A549 (cell line): ENCODE results near the gene SLCO4C1. TPM values are rescaled to one million over a fixed set of nuclear protein-coding genes. Genes with fewer than 3 reads are reported as not detected.

ENCODE experiments used
- ATAC-seq, 2 experiments: fragments of 200-7000 bp in 1 of 2; fragments of >200 bp in 1 of 2; cut with Nextera tagmentation in 1 of 2; cut with Tn5 transposase in 1 of 2; 3 replicates each; pipeline versions ENCODE4 v1.8.0 to v1.9.1; 2018 to 2020; ENCODE audit warnings: mild to moderate bottlenecking in 1 of 2, moderate library complexity in 1 of 2
- CTCF ChIA-PET: fragments of 300-600 bp; sonication (Branson Sonifier 250); formaldehyde crosslinking; extraction: SDS; loops from one replicate; lab custom pipeline; 2021; ENCODE audit warnings: antibody characterized with exemption, inconsistent platforms; lab: Yijun Ruan, JAX
- POLR2A ChIA-PET: fragments of 350-600 bp; formaldehyde crosslinking; extraction: SDS; loops from one replicate; lab custom pipeline; 2021; ENCODE audit warnings: antibody characterized with exemption, inconsistent platforms; lab: Yijun Ruan, JAX
- DNase-seq, 2 experiments: peaks; one replicate each; pipeline versions ENCODE4 v3.0.0 to v3.0.0-alpha.2; 2011 to 2016; ENCODE audit warnings: low read depth in 1 of 2, low spot score in 1 of 2
- FAIRE-seq: peaks from 2 replicates; lab custom pipeline; 2011; peaks lifted over from hg19 to GRCh38; lab: Jason Lieb, UNC
- H3K27ac ChIP-seq, 2 experiments: fragments of >200 bp; sonication (Bioruptor Twin); formaldehyde crosslinking; 3 replicates each; pipeline ENCODE4 v1.5.1; 2016 to 2017
- H3K4me1 ChIP-seq: fragments of >200 bp; sonication (Bioruptor Twin); formaldehyde crosslinking; 3 replicates; pipeline ENCODE4 v1.6.1; 2016
- H3K4me2 ChIP-seq: fragments of >200 bp; sonication (Bioruptor Twin); formaldehyde crosslinking; 3 replicates; pipeline ENCODE4 v1.6.1; 2016
- H3K4me3 ChIP-seq: fragments of >200 bp; sonication (Bioruptor Twin); formaldehyde crosslinking; 3 replicates; pipeline ENCODE4 v1.5.1; 2016
- H3K9me3 ChIP-seq: fragments of >200 bp; sonication (Bioruptor Twin); formaldehyde crosslinking; 3 replicates; pipeline ENCODE4 v1.6.1; 2016
- EHMT2 ChIP-seq: fragments of 200-600 bp; sonication (generic); IDR thresholded peaks from 2 replicates; pipeline ENCODE4 v1.6.1; 2016; ENCODE audit warnings: antibody characterized with exemption, low read depth, mild to moderate bottlenecking, moderate library complexity
- ESRRA ChIP-seq: fragments of 150-350 bp; IDR thresholded peaks from 2 replicates; pipeline ENCODE4 v1.6.1; 2014; ENCODE audit warnings: mild to moderate bottlenecking, low read length, borderline replicate concordance
- HDAC2 ChIP-seq: fragments of 200-600 bp; sonication (generic); IDR thresholded peaks from 2 replicates; pipeline ENCODE4 v1.6.1; 2016
- HOXA7 ChIP-seq: fragments of 250-450 bp; sonication (Bioruptor Pico); IDR thresholded peaks from 2 replicates; pipeline ENCODE4 v1.5.0; 2020; ENCODE audit warnings: mild to moderate bottlenecking, moderate library complexity
- HOXB13 ChIP-seq: fragments of 250-450 bp; sonication (Bioruptor Pico); IDR thresholded peaks from 2 replicates; pipeline ENCODE4 v1.5.0; 2020; ENCODE audit warnings: low read depth, mild to moderate bottlenecking, moderate library complexity
- KDM1A ChIP-seq: fragments of 200-600 bp; sonication (generic); IDR thresholded peaks from 2 replicates; pipeline ENCODE4 v1.6.1; 2016; ENCODE audit warnings: low read depth, mild to moderate bottlenecking
- MAZ ChIP-seq: fragments of 150-350 bp; IDR thresholded peaks from 2 replicates; pipeline ENCODE4 v1.6.1; 2014; ENCODE audit warnings: antibody characterized with exemption, low read depth, low read length, borderline replicate concordance
- NPAS2 ChIP-seq: fragments of 250-450 bp; sonication (Bioruptor Pico); IDR thresholded peaks from 2 replicates; pipeline ENCODE4 v1.8.0; 2022; ENCODE audit warnings: mild to moderate bottlenecking, moderate library complexity, borderline replicate concordance
- PHF8 ChIP-seq: fragments of 200-600 bp; sonication (generic); IDR thresholded peaks from 2 replicates; pipeline ENCODE4 v1.6.1; 2016; ENCODE audit warnings: low read depth, mild to moderate bottlenecking, antibody characterized with exemption, moderate library complexity, borderline replicate concordance
- POLR2A ChIP-seq: IDR thresholded peaks from 2 replicates; pipeline ENCODE4 v1.6.1; 2012; ENCODE audit warnings: mild to moderate bottlenecking, low read length
- RCOR1 ChIP-seq: fragments of 150-350 bp; IDR thresholded peaks from 2 replicates; pipeline ENCODE4 v1.6.1; 2014; ENCODE audit warnings: antibody characterized with exemption, low read length, low read depth
- RFX5 ChIP-seq: fragments of 450-650 bp; IDR thresholded peaks from 2 replicates; pipeline ENCODE4 v1.7.1; 2014; ENCODE audit warnings: antibody characterized with exemption, mild to moderate bottlenecking, moderate library complexity
- SREBF2 ChIP-seq: fragments of 450-650 bp; IDR thresholded peaks from 2 replicates; pipeline ENCODE4 v1.6.1; 2014; ENCODE audit warnings: mild to moderate bottlenecking, moderate library complexity
- TFCP2L1 ChIP-seq: fragments of 250-450 bp; sonication (Bioruptor Pico); IDR thresholded peaks from 2 replicates; pipeline ENCODE4 v1.5.0; 2021; ENCODE audit warnings: mild to moderate bottlenecking
- ZSCAN20 ChIP-seq: fragments of 250-450 bp; sonication (Bioruptor Pico); IDR thresholded peaks from 2 replicates; pipeline ENCODE4 v1.8.0; 2022; ENCODE audit warnings: mild to moderate bottlenecking, moderate library complexity
- WGBS: methylation state at CpG from one replicate; pipeline ENCODE4 v1.1.6; 2017; ENCODE audit errors: missing lambda C conversion rate; 5-methylcytosine and 5-hydroxymethylcytosine counted together
- polyA plus RNA-seq, 4 experiments: library from polyadenylated mRNA; depleted of rRNA in 3 of 4; stranded (reverse); fragments of >200 nt; fragmentation: RNase III in 1 of 4; extraction: RNeasy Plus Mini Kit Qiagen cat#74134 plus additional on column Dnase treatment in 1 of 4; gene quantifications; 2 replicates in 3 of 4; 3 replicates in 1 of 4; pipeline ENCODE4 v1.2.3, GENCODE V29; 2011 to 2017
- TF ChIP-seq, protein P1 (sequence below): fragments of 200-600 bp; sonication (generic); IDR thresholded peaks from 2 replicates; pipeline ENCODE4 v1.6.1; 2016; ENCODE audit warnings: antibody characterized with exemption, mild to moderate bottlenecking, moderate library complexity
- TF ChIP-seq, protein P2 (sequence below): fragments of >200 bp; sonication (Bioruptor Twin); formaldehyde crosslinking; IDR thresholded peaks from 3 replicates; pipeline ENCODE4 v1.6.1; 2016
- TF ChIP-seq, protein P3 (sequence below): fragments of 250-450 bp; sonication (Bioruptor Pico); IDR thresholded peaks from 2 replicates; pipeline ENCODE4 v1.5.0; 2020; ENCODE audit warnings: low read depth, mild to moderate bottlenecking, moderate library complexity
- TF ChIP-seq, protein P4 (sequence below): fragments of 150-350 bp; IDR thresholded peaks from 2 replicates; pipeline ENCODE4 v1.6.1; 2014; ENCODE audit warnings: low read depth, mild to moderate bottlenecking, low read length

SLCO4C1 gene
- polyA plus RNA-seq, 2 of the 4 experiments (the other 2 are of a cell fraction), result 0.06 to 0.10 TPM

DNA sequence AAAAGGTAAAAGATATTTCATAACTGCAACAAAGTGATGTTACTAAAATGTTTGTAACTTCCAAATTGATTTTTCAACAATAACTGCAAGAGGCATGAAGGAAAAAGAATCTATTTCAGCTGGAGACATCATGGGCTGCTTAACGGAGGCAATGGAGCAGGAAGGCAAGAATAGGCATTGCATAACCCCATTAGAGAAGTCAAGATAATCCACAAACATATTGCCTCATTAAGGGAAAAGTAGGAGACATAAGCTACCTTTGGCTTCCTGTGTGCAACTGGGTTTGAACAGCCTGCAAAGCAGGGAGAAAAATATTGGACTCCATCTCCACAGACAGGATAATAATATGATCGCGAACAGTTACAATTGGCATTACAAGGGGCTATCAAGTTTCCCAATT, 46.7 kb downstream of the SLCO4C1 start (continued):
- TF ChIP-seq, protein P1, sequence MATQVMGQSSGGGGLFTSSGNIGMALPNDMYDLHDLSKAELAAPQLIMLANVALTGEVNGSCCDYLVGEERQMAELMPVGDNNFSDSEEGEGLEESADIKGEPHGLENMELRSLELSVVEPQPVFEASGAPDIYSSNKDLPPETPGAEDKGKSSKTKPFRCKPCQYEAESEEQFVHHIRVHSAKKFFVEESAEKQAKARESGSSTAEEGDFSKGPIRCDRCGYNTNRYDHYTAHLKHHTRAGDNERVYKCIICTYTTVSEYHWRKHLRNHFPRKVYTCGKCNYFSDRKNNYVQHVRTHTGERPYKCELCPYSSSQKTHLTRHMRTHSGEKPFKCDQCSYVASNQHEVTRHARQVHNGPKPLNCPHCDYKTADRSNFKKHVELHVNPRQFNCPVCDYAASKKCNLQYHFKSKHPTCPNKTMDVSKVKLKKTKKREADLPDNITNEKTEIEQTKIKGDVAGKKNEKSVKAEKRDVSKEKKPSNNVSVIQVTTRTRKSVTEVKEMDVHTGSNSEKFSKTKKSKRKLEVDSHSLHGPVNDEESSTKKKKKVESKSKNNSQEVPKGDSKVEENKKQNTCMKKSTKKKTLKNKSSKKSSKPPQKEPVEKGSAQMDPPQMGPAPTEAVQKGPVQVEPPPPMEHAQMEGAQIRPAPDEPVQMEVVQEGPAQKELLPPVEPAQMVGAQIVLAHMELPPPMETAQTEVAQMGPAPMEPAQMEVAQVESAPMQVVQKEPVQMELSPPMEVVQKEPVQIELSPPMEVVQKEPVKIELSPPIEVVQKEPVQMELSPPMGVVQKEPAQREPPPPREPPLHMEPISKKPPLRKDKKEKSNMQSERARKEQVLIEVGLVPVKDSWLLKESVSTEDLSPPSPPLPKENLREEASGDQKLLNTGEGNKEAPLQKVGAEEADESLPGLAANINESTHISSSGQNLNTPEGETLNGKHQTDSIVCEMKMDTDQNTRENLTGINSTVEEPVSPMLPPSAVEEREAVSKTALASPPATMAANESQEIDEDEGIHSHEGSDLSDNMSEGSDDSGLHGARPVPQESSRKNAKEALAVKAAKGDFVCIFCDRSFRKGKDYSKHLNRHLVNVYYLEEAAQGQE, result no peak
- TF ChIP-seq, protein P2, sequence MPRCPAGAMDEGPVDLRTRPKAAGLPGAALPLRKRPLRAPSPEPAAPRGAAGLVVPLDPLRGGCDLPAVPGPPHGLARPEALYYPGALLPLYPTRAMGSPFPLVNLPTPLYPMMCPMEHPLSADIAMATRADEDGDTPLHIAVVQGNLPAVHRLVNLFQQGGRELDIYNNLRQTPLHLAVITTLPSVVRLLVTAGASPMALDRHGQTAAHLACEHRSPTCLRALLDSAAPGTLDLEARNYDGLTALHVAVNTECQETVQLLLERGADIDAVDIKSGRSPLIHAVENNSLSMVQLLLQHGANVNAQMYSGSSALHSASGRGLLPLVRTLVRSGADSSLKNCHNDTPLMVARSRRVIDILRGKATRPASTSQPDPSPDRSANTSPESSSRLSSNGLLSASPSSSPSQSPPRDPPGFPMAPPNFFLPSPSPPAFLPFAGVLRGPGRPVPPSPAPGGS, result no peak

DNA sequence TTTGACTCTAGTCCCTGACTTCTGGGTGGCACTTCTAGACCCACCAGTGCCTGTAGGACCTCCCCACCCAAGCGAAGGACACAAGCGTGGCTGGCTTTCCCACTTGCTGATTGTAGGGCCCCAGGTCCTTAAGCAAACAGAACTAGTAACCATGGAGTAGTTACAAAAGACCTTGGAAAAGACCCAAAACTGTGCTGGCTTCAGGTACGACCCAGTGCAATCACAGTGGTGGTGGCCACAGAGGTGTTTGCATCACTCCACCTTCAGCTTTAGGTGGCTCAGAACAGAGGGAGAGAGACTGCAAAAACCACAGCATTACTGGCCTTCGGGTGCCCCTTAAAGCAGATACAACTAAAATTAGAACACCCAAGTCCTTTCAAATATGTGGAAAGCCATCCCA, 52.9 kb downstream of the SLCO4C1 start:
- Histone ChIP-seq H3K4me2 (no peak overlapping the region), H3K9me3 (no peaks in the 10 kb centered on the region), H3K27ac (no peak overlapping the region), H3K4me3 (no peak overlapping the region), H3K4me1 (no peaks in the 10 kb centered on the region)
- WGBS, result 3% methylated on average over 4 of the region's 4 CpGs
- DNase-seq, result no peak
- no peak for ATAC-seq
- no peak for TF ChIP-seq TFCP2L1 (CRISPR knock-in tag)
- TF ChIP-seq, protein P3, sequence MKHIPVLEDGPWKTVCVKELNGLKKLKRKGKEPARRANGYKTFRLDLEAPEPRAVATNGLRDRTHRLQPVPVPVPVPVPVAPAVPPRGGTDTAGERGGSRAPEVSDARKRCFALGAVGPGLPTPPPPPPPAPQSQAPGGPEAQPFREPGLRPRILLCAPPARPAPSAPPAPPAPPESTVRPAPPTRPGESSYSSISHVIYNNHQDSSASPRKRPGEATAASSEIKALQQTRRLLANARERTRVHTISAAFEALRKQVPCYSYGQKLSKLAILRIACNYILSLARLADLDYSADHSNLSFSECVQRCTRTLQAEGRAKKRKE (CRISPR knock-in tag), result no peak
- TF ChIP-seq, protein P1, result no peak
- TF ChIP-seq NPAS2 (CRISPR knock-in tag), result no peak
- no peak for TF ChIP-seq MAZ
- no peak for TF ChIP-seq ZSCAN20 (CRISPR knock-in tag)
- no peak for TF ChIP-seq HOXA7 (CRISPR knock-in tag)
- TF ChIP-seq, protein P4, sequence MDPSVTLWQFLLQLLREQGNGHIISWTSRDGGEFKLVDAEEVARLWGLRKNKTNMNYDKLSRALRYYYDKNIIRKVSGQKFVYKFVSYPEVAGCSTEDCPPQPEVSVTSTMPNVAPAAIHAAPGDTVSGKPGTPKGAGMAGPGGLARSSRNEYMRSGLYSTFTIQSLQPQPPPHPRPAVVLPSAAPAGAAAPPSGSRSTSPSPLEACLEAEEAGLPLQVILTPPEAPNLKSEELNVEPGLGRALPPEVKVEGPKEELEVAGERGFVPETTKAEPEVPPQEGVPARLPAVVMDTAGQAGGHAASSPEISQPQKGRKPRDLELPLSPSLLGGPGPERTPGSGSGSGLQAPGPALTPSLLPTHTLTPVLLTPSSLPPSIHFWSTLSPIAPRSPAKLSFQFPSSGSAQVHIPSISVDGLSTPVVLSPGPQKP, result no peak
- no peak for TF ChIP-seq ESRRA
- no peak for TF ChIP-seq PHF8
- no peak for TF ChIP-seq POLR2A
- CTCF ChIA-PET, result no interaction called here
- POLR2A ChIA-PET, result no interaction called here
- no peak for FAIRE-seq

DNA sequence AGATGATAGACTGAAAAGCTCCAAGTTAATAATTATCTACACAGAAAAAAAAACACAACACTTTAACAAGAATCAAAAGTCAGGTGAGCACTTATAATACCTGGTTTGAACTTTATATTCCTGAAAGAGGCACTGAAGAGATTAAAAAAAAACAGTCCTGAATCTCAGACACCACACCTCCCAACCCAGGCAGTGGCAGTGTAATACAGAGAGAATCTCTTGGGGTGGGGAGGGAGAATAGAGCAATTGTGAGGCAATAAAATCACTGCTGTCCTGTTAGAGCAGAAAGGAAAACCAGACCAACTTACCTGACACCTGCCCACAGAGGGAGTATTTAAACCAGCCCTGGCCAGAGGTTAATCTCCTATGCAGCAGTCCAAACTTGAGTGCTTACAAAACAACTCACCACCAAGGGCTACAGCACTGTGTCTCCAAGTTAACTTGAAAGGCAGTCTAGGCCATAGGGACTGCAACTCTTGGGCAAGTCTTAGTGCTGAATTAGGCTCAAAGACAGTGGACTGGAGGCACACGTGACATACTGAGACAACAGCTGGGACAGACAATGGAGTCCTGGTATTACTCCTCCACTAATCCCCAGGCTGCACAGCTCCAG, 54.2 kb downstream of the SLCO4C1 start:
- no peak for TF ChIP-seq KDM1A
- TF ChIP-seq ESRRA, result no peak
- TF ChIP-seq HDAC2, result no peak
- TF ChIP-seq SREBF2, result no peak
- TF ChIP-seq EHMT2, result no peak
- TF ChIP-seq RFX5, result no peak
- no peak for TF ChIP-seq HOXB13 (CRISPR knock-in tag)
- TF ChIP-seq RCOR1, result no peak
- ChIA-PET CTCF (no interaction called here), POLR2A (no interaction called here)
- ATAC-seq (no peak), DNase-seq (no peak), FAIRE-seq (no peak)
- Histone ChIP-seq H3K27ac (no peak overlapping the region), H3K4me3 (no peak overlapping the region), H3K9me3 (no peaks in the 10 kb centered on the region), H3K4me1 (no peaks in the 10 kb centered on the region), H3K4me2 (no peak overlapping the region)
- WGBS, result 40% methylated on average over 1 of the region's 1 CpG
